ENCODE measurements around the gene MND1.

DNA sequence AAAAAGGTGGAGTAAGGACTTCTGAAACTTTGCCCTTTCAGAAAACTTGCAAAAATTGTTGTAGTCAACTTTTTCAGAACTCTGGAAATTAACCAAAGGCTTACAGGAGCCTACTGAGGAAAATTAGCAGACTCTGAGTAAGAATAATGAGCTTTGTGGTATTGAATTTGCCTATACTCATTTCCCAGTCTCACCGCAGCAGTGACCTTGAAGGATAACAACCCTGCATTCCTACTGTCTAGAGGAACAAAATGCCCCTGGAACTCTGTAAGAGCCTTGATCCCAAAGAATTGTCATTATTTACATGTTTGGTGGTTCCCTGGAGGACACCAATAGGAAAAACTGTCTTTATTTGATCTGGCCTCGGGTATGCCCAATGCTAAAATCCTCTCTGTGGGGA, 57.9 kb downstream of the MND1 start:
- TF ChIP-seq, protein P1, sequence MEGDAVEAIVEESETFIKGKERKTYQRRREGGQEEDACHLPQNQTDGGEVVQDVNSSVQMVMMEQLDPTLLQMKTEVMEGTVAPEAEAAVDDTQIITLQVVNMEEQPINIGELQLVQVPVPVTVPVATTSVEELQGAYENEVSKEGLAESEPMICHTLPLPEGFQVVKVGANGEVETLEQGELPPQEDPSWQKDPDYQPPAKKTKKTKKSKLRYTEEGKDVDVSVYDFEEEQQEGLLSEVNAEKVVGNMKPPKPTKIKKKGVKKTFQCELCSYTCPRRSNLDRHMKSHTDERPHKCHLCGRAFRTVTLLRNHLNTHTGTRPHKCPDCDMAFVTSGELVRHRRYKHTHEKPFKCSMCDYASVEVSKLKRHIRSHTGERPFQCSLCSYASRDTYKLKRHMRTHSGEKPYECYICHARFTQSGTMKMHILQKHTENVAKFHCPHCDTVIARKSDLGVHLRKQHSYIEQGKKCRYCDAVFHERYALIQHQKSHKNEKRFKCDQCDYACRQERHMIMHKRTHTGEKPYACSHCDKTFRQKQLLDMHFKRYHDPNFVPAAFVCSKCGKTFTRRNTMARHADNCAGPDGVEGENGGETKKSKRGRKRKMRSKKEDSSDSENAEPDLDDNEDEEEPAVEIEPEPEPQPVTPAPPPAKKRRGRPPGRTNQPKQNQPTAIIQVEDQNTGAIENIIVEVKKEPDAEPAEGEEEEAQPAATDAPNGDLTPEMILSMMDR (IDR thresholded peaks at IDR 0.05) = no peak
- TF ChIP-seq POLR2A (IDR thresholded peaks at IDR 0.05) = no peak

All from right lobe of liver (tissue), 4 donors.